ENCODE measurements around the gene TAAR5. TPM values are rescaled to one million over a fixed set of nuclear protein-coding genes. Genes with fewer than 3 reads are reported as not detected.

Gene TAAR5
- not detected in 5 replicates for total RNA-seq (2022; extraction: Qiagen RNA extraction)

GRCh38 chr6:132589454-132589853, at the start of gene TAAR5:
TSS of gene TAAR5 (minus strand) at chr6:132589741. CDS start at chr6:132589686, 55 bp downstream.

GRCh38 chr6:132624175-132624574, 34.6 kb upstream of the TAAR5 start, which contains the start of gene TAAR2:
TSS of gene TAAR2 (minus strand) at chr6:132624275. CDS start at chr6:132624275, 0 bp downstream.

GRCh38 chr6:132570221-132570777, 19.2 kb downstream of the TAAR5 start, which contains the start of gene TAAR6:
TSS of gene TAAR6 (plus strand) at chr6:132570322. CDS start at chr6:132570322, 0 bp downstream.

GRCh38 chr6:132552372-132552771, 37.2 kb downstream of the TAAR5 start, which contains the start of gene TAAR8:
TSS of gene TAAR8 (plus strand) at chr6:132552672. CDS start at chr6:132552693, 21 bp downstream.

Other genes starting within 250 kb of the TAAR5 start
- gene MOXD1, start 188.3 kb downstream of the TAAR5 start, total RNA-seq (2022; extraction: Qiagen RNA extraction), result 1.4 to 1.9 TPM (median 1.7 TPM) in 5 replicates
- gene STX7, start 76.6 kb downstream of the TAAR5 start, total RNA-seq (2022; extraction: Qiagen RNA extraction), result 18.0 to 24.7 TPM (median 23.3 TPM) in 5 replicates
- not detected in 5 replicates for gene TAAR9, start 51.5 kb downstream of the TAAR5 start, total RNA-seq (2022; extraction: Qiagen RNA extraction)
- gene TAAR8, start 37.1 kb downstream of the TAAR5 start, total RNA-seq (2022; extraction: Qiagen RNA extraction), result not detected in 5 replicates
- not detected in 5 replicates for gene TAAR6, start 19.4 kb downstream of the TAAR5 start, total RNA-seq (2022; extraction: Qiagen RNA extraction)
- gene TAAR2, start 34.5 kb upstream of the TAAR5 start, total RNA-seq (2022; extraction: Qiagen RNA extraction), result not detected in 5 replicates
- not detected in 5 replicates for gene TAAR1, start 69.4 kb upstream of the TAAR5 start, total RNA-seq (2022; extraction: Qiagen RNA extraction)
- 0.06 to 0.15 TPM (median 0.10 TPM) in 3 of 5 replicates, not detected in the others for gene VNN1, start 124.3 kb upstream of the TAAR5 start, total RNA-seq (2022; extraction: Qiagen RNA extraction)
- gene VNN2, start 168.2 kb upstream of the TAAR5 start, total RNA-seq (2022; extraction: Qiagen RNA extraction), result 0.22 TPM in 1 of 5 replicates, not detected in the others
- gene SLC18B1, start 208.9 kb upstream of the TAAR5 start, total RNA-seq (2022; extraction: Qiagen RNA extraction), result 4.5 to 5.1 TPM (median 5.0 TPM) in 5 replicates
- 1,824 to 2,014 TPM (median 1,903 TPM) in 5 replicates for gene RPS12, start 224.8 kb upstream of the TAAR5 start, total RNA-seq (2022; extraction: Qiagen RNA extraction)

Data from A549 treated with Mapracorat at 1 μM for 4 hours (cell line).